ENCODE results near the gene HLA-E. TPM values are rescaled to one million over a fixed set of nuclear protein-coding genes. Genes with fewer than 3 reads are reported as not detected.

Gene HLA-E
- total RNA-seq, 1 experiment from 2014 or later: 41.1 TPM

DNA sequence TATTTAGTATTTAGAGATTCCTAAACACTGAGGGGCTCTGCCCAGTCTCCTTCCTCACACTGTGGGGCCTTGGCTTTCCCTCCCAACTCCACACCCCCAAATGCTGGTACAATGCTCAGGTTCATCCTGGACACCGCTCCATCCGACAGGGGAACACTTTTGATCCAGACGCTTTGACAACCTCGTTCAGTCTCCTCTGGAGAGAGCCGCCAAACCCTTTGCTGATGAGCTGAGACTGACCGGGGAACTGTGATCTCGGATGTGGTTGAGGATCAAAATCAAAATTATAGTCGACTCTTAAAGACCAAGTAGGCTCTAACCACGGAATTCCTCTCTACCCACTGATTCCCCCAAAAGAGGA is 38.8 kb upstream of the HLA-E start:
- peaks cover 63% of the 10 kb centered on the region for H3K27me3 ChIP-seq (replicated peaks; ENCODE audit: insufficient read depth, low read depth, low read length, poor library complexity)
- no TSS peak for BruUV-seq (replicated peaks)
- intact Hi-C loops (cut with micrococcal nuclease; ENCODE audit: unreplicated experiment): loop anchor here (5.0 kb wide), 1 partner anchor 38 kb away; no protein-coding TSS in a partner anchor
- no peaks in the 10 kb centered on the region for H3K4me1 ChIP-seq (ENCODE audit: insufficient read depth, low read length, poor library complexity, severe bottlenecking)
- TF ChIP-seq EZH2 (IDR thresholded peaks at IDR 0.05; ENCODE audit: borderline replicate concordance, low read depth, low read length, poor library complexity, severe bottlenecking) (no peak), CTCF (conservative IDR thresholded peaks at IDR 0.05; ENCODE audit: low read depth, low read length) (no peak)
- CTCF ChIA-PET: interaction anchor here (0.9 kb wide), 1 partner anchor 83 kb away, joined by 3 read pairs; no protein-coding TSS in a partner anchor
- H3K9me3 ChIP-seq (ENCODE audit: low read depth, low read length, poor library complexity, severe bottlenecking): no peaks in the 10 kb centered on the region
- DNase-seq (ENCODE audit: low spot score): no peak
- H3K4me3 ChIP-seq (ENCODE audit: low read depth, low read length, poor library complexity, severe bottlenecking): no peak overlapping the region
- H3K27ac ChIP-seq (ENCODE audit: low read depth, low read length, poor library complexity, severe bottlenecking): no peak overlapping the region
- POLR2A ChIA-PET (ENCODE audit: low non-redundant PET): no interaction called here
- no peaks in the 10 kb centered on the region for H3K36me3 ChIP-seq (ENCODE audit: insufficient read depth, low read length, poor library complexity, severe bottlenecking)

- DNase-seq (ENCODE audit: low spot score): no peak
- POLR2A ChIA-PET (ENCODE audit: low non-redundant PET): no interaction called here
- H3K4me1 ChIP-seq (ENCODE audit: insufficient read depth, low read length, poor library complexity, severe bottlenecking): no peaks in the 10 kb centered on the region
- peaks cover 57% of the 10 kb centered on the region for H3K27me3 ChIP-seq (replicated peaks; ENCODE audit: insufficient read depth, low read depth, low read length, poor library complexity)
- no peaks in the 10 kb centered on the region for H3K36me3 ChIP-seq (ENCODE audit: insufficient read depth, low read length, poor library complexity, severe bottlenecking)
- H3K4me3 ChIP-seq (ENCODE audit: low read depth, low read length, poor library complexity, severe bottlenecking): no peak overlapping the region
- H3K9me3 ChIP-seq (ENCODE audit: low read depth, low read length, poor library complexity, severe bottlenecking): no peaks in the 10 kb centered on the region
- TF ChIP-seq EZH2 (IDR thresholded peaks at IDR 0.05; ENCODE audit: borderline replicate concordance, low read depth, low read length, poor library complexity, severe bottlenecking) (no peak), CTCF (conservative IDR thresholded peaks at IDR 0.05; ENCODE audit: low read depth, low read length) (no peak)
- intact Hi-C loops (cut with micrococcal nuclease; ENCODE audit: unreplicated experiment): loop anchor here (5.0 kb wide), 1 partner anchor 39 kb away; no protein-coding TSS in a partner anchor
- H3K27ac ChIP-seq (ENCODE audit: low read depth, low read length, poor library complexity, severe bottlenecking): no peak overlapping the region
- no TSS peak for BruUV-seq (replicated peaks)
- CTCF ChIA-PET: interaction anchor here (0.9 kb wide), 1 partner anchor 82 kb away, joined by 3 read pairs; no protein-coding TSS in a partner anchor
Observed at GRCh38 chr6:30450909-30451841, 38.1 kb upstream of the HLA-E start.

DNA sequence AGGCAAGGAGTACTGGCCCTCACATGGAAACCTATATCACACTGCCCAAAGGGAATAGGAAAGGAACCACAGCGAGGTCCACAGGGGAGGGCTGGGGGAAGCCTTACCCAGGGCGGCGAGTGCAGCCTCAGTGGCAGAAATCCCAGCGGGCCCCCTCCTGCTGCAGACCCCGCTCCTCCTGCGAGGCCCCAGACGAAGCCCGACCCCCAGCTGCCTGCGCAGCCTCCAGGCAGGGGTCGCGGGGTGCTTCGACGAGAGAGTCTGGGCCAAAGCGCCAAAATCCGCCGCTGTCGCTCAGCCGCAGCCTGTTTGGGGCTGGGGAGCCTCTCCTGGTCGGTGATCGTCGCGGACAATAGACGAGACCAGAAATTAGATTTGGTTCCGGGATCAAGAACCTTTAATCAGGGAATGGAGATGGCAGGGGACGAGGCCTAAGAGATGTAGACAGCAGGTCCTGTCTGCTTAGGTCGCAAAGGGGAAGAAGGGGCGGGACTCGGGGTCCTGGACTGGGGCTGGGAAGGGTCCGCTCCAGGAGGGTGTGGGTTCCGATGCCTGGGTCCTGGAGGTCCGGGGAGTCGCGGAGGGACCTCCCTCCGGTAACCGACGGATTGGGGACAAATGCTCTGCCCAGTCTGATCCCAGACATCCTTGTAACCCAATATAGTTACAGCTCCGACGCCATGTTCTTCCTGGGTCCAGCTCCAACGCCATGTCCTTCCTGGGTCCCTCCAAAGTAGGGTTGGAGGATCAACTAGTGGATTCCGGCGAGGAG is 36.4 kb upstream of the HLA-E start:
- Histone ChIP-seq H3K27me3 (replicated peaks; ENCODE audit: insufficient read depth, low read depth, low read length, poor library complexity) (peaks cover 56% of the 10 kb centered on the region), H3K36me3 (ENCODE audit: insufficient read depth, low read length, poor library complexity, severe bottlenecking) (no peaks in the 10 kb centered on the region), H3K27ac (ENCODE audit: low read depth, low read length, poor library complexity, severe bottlenecking) (no peak overlapping the region), H3K4me1 (ENCODE audit: insufficient read depth, low read length, poor library complexity, severe bottlenecking) (no peaks in the 10 kb centered on the region), H3K9me3 (ENCODE audit: low read depth, low read length, poor library complexity, severe bottlenecking) (no peaks in the 10 kb centered on the region), H3K4me3 (ENCODE audit: low read depth, low read length, poor library complexity, severe bottlenecking) (no peak overlapping the region)
- no peak for DNase-seq (ENCODE audit: low spot score)
- TF ChIP-seq CTCF (conservative IDR thresholded peaks at IDR 0.05; ENCODE audit: low read depth, low read length) (no peak), EZH2 (IDR thresholded peaks at IDR 0.05; ENCODE audit: borderline replicate concordance, low read depth, low read length, poor library complexity, severe bottlenecking) (no peak)
- ChIA-PET POLR2A (ENCODE audit: low non-redundant PET) (no interaction called here), CTCF (interaction anchor here (0.5 to 1.1 kb wide), 18 partner anchors 10 to 566 kb away, joined by 3 to 21 read pairs (median 4); partner anchors contain the start of gene TRIM39)
- no TSS peak for BruUV-seq (replicated peaks)
- intact Hi-C loops (cut with micrococcal nuclease; ENCODE audit: unreplicated experiment): loop anchor here (5.0 kb wide), 1 partner anchor 41 kb away; no protein-coding TSS in a partner anchor

Data from A673 (cell line).